DND-41 (cell line): Measurements from ENCODE around the gene SMTNL2.

Experiments used
- CTCF ChIP-seq: IDR thresholded peaks from 2 replicates; pipeline ENCODE4 v1.5.1; 2012; ENCODE audit warnings: borderline replicate concordance, low read length, moderate library complexity, mild to moderate bottlenecking; ENCODE audit not compliant: poor library complexity, severe bottlenecking; ENCODE audit errors: extremely low read depth
- EZH2 ChIP-seq: IDR thresholded peaks from 3 replicates; pipeline ENCODE4 v1.6.1; 2012; ENCODE audit warnings: borderline replicate concordance, low read depth, mild to moderate bottlenecking, moderate library complexity, low read length, inconsistent platforms; ENCODE audit not compliant: severe bottlenecking

- TF ChIP-seq CTCF (peak; percentile 22), EZH2 (no peak)
Measured at GRCh38 chr17:4540224-4540651, 44.1 kb upstream of the SMTNL2 start.
